Neural cell (in vitro differentiated cells): ENCODE results near the gene ADPRHL1. TPM values are rescaled to one million over a fixed set of nuclear protein-coding genes. Genes with fewer than 3 reads are reported as not detected.

Source experiments
- H2AFZ ChIP-seq: fragments of 200-600, 300-800 bp; sonication (generic), shearing (Covaris generic); 2 replicates; pipeline ENCODE4 v1.6.0; 2014; ENCODE audit warnings: low read depth, mild to moderate bottlenecking, antibody characterized with exemption, low read length, moderate library complexity
- H3F3A ChIP-seq: fragments of 200-600 bp; shearing (Covaris generic); 2 replicates; pipeline ENCODE4 v1.6.1; 2016; ENCODE audit warnings: mild to moderate bottlenecking, moderate library complexity, mixed read lengths, antibody characterized with exemption, low read length; ENCODE audit not compliant: insufficient read depth, poor library complexity, severe bottlenecking
- H3K27ac ChIP-seq: fragments of 200-600, 300-800 bp; sonication (generic), shearing (Covaris generic); 2 replicates; pipeline ENCODE4 v1.5.1; 2014; ENCODE audit warnings: mild to moderate bottlenecking, low read length, moderate library complexity
- H3K27me3 ChIP-seq: fragments of 300-800, 200-600 bp; sonication (generic), shearing (Covaris generic); 2 replicates; pipeline ENCODE4 v1.6.0; 2014; ENCODE audit warnings: mild to moderate bottlenecking, low read depth, low read length, moderate library complexity; ENCODE audit not compliant: insufficient read depth
- H3K36me3 ChIP-seq: fragments of 300-800, 200-600 bp; sonication (generic), shearing (Covaris generic); 2 replicates; pipeline ENCODE4 v1.5.1; 2014; ENCODE audit warnings: mild to moderate bottlenecking, antibody characterized with exemption, low read length, moderate library complexity; ENCODE audit not compliant: insufficient read depth
- H3K4me2 ChIP-seq: fragments of 300-800, 200-600 bp; sonication (generic), shearing (Covaris generic); 2 replicates; pipeline ENCODE4 v1.6.0; 2014; ENCODE audit warnings: mild to moderate bottlenecking, low read length
- H3K4me3 ChIP-seq: fragments of 300-800, 200-600 bp; sonication (generic), shearing (Covaris generic); 2 replicates; pipeline ENCODE4 v1.5.1; 2014; ENCODE audit warnings: mild to moderate bottlenecking, low read length, moderate library complexity
- H3K79me2 ChIP-seq: fragments of 200-600 bp; shearing (Covaris generic); replicated peaks from 2 replicates; pipeline ENCODE4 v1.6.0; 2014; ENCODE audit warnings: mild to moderate bottlenecking, low read length, moderate library complexity; ENCODE audit not compliant: insufficient read depth
- H3K9ac ChIP-seq: fragments of 300-800, 200-600 bp; sonication (generic), shearing (Covaris generic); 2 replicates; pipeline ENCODE4 v1.6.1; 2016; ENCODE audit warnings: mild to moderate bottlenecking, low read length, mixed read lengths
- H3K9me2 ChIP-seq: fragments of 200-600 bp; shearing (Covaris generic); 2 replicates; pipeline ENCODE4 v1.6.1; 2016; ENCODE audit warnings: mild to moderate bottlenecking, low read length, mixed read lengths; ENCODE audit not compliant: insufficient read depth
- H3K9me3 ChIP-seq: fragments of 200-600, 300-800 bp; sonication (generic), shearing (Covaris generic); 2 replicates; pipeline ENCODE4 v1.6.1; 2016; ENCODE audit warnings: mild to moderate bottlenecking, mixed run types, low read length, moderate library complexity, mixed read lengths
- H4K20me1 ChIP-seq: fragments of 200-600 bp; shearing (Covaris generic); 2 replicates; pipeline ENCODE4 v1.6.1; 2016; ENCODE audit warnings: mild to moderate bottlenecking, mixed run types; ENCODE audit not compliant: insufficient read depth
- CTCF ChIP-seq: fragments of 450-650 bp; IDR thresholded peaks from 2 replicates; pipeline ENCODE4 v1.5.1; 2014; ENCODE audit warnings: antibody characterized with exemption, mild to moderate bottlenecking, moderate library complexity; ENCODE audit not compliant: poor library complexity, severe bottlenecking
- EP300 ChIP-seq: fragments of 450-650 bp; conservative IDR thresholded peaks from 2 replicates; pipeline ENCODE4 v1.6.1; 2014; ENCODE audit warnings: antibody characterized with exemption, mild to moderate bottlenecking, moderate library complexity; ENCODE audit not compliant: poor library complexity, severe bottlenecking
- EZH2 ChIP-seq: fragments of 200-600, 300-800 bp; shearing (Covaris generic), sonication (generic); IDR thresholded peaks from 2 replicates; pipeline ENCODE4 v1.6.1; 2014; ENCODE audit warnings: antibody characterized with exemption, low read length, borderline replicate concordance, mild to moderate bottlenecking; ENCODE audit not compliant: insufficient read depth, poor library complexity, severe bottlenecking
- MXI1 ChIP-seq: fragments of 450-650 bp; conservative IDR thresholded peaks from 2 replicates; pipeline ENCODE4 v1.6.1; 2014; ENCODE audit warnings: antibody characterized with exemption, mild to moderate bottlenecking; ENCODE audit not compliant: poor library complexity, severe bottlenecking
- POLR2AphosphoS5 ChIP-seq: IDR thresholded peaks from 2 replicates; pipeline ENCODE4 v1.6.1; 2012
- REST ChIP-seq: IDR thresholded peaks from 2 replicates; pipeline ENCODE4 v1.6.1; 2012; ENCODE audit warnings: borderline replicate concordance
- SMC3 ChIP-seq: fragments of 450-650 bp; conservative IDR thresholded peaks from 2 replicates; pipeline ENCODE4 v1.6.1; 2014; ENCODE audit warnings: antibody characterized with exemption, mild to moderate bottlenecking, moderate library complexity; ENCODE audit not compliant: poor library complexity
- TAF1 ChIP-seq: IDR thresholded peaks from 2 replicates; pipeline ENCODE4 v1.6.1; 2012; ENCODE audit warnings: low read depth
- polyA minus RNA-seq: library from RNA; depleted of rRNA, polyadenylated mRNA; stranded (reverse); fragments of >200 nt; gene quantifications from 2 replicates; pipeline ENCODE4 v1.2.3, GENCODE V29; 2014
- polyA plus RNA-seq: library from polyadenylated mRNA; depleted of rRNA; stranded (reverse); fragments of >200 nt; gene quantifications from 2 replicates; pipeline ENCODE4 v1.2.3, GENCODE V29; 2014

The ADPRHL1 gene
- polyA plus RNA-seq (1.1 and 3.2 TPM in 2 replicates), polyA minus RNA-seq (0.73 and 1.5 TPM in 2 replicates)

DNA sequence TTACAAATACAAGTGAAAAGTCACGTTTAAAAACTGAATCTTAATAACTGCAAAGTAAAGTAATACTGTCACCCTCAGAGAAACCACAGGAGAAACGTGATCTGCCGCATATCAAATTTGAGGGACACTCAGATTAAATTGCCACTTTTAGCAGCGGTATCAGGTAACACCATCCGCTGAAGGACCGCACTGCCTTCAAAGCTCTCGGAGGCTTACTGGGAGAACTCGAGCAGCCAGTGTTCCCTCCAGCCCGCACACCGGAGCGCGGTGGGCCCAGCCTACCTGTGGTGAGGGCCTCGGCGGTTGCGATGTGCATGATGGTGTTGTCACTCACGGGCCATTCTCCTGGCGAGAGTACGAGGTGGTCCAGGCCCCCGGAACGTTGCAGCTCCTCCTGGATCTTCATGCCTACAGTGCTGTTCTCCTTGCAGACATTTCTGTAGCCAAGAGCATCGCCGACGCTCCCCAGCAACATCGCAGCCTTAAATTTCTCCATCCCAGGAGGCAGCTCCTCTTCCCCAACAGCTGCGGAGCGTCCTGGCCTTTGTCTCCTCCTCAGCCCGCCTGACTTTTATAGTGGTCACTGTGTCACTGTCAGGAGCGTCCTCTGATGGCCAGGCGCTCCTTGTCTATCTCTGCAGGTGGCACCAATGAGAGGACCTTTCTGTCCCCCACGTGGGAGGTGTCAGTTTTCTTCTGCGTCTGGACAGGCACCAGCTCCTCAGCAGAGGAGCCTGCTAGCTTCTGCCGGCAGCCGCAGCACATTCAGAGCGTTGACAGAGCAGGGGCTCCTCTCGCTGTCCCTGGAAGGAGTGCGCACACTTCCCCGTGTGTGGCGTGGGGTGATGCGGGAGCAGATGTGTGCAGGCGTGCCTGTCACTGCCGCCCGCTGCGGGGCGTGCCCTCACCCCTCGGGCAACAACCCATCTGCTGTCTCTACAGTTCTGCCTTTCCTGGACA lies at the start of gene ADPRHL1:
Gene ADPRHL1 (minus strand): TSS at position 547 of the 960 bp plus-strand sequence. CDS start 51 bp downstream, at position 496.
- Histone ChIP-seq H3K4me3 (no peak within 1 kb of the TSS), H2AFZ (no peak within 1 kb of the TSS), H3K9ac (no peak within 1 kb of the TSS), H3K27ac (no peak within 1 kb of the TSS), H3K27me3 (no peaks in the 10 kb centered on the region), H4K20me1 (no peaks in the 10 kb centered on the region), H3F3A (no peaks in the 10 kb centered on the region), H3K9me2 (no peaks in the 10 kb centered on the region), H3K79me2 (no peaks in the 10 kb centered on the region), H3K4me2 (no peak within 1 kb of the TSS), H3K9me3 (no peaks in the 10 kb centered on the region), H3K36me3 (peaks cover 17% of the 10 kb centered on the region)
- no peak for TF ChIP-seq EZH2
- no peak for TF ChIP-seq CTCF
- no peak for TF ChIP-seq EP300
- TF ChIP-seq SMC3, result no peak
- no peak for TF ChIP-seq REST
- no peak for TF ChIP-seq MXI1
- no peak for TF ChIP-seq TAF1

DNA sequence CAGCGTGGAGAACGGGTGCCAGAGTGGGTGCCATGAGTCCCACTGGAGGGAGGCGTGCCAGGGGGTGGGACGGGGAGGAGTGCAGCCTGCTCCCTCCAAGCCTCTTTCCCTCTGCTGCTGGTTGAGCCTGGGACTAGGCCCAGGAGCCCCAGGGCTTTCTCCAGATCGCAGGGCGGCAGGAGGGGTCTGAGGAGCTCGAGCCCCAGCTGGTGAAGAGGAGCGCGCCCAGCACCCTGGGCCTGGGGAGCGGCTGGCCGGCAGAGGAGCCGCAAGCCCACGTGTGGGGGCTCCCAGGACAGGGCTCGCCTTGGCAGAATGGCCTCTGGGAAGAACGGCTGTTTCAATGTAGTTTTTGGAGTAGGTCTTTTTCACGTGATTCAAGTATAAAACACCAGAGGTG lies 49.4 kb upstream of the ADPRHL1 start:
- Histone ChIP-seq H4K20me1 (no peaks in the 10 kb centered on the region), H3K4me2 (no peak overlapping the region), H3K79me2 (no peaks in the 10 kb centered on the region), H3K4me3 (no peak overlapping the region), H3K36me3 (peaks cover 8% of the 10 kb centered on the region), H3K27ac (no peak overlapping the region), H3K9me3 (no peaks in the 10 kb centered on the region), H3F3A (no peaks in the 10 kb centered on the region), H3K9ac (no peak overlapping the region), H3K27me3 (no peaks in the 10 kb centered on the region), H3K9me2 (no peaks in the 10 kb centered on the region), H2AFZ (no peak overlapping the region)
- TF ChIP-seq POLR2AphosphoS5 (no peak), REST (no peak), EZH2 (no peak), MXI1 (no peak), SMC3 (no peak)
